CD4-positive, alpha-beta T cell treated with Interferon gamma for 1 hour (primary cell): ENCODE data around the gene DSC1.
"Not testable (repeated sequence)": the region's sequence is repeated elsewhere in the genome, so short reads cannot be mapped to it uniquely, and the experiment has no call there.

Experiments
- DNase-seq: peaks from one replicate; pipeline ENCODE4 v3.0.0-alpha.2; 2020

Gene DSC1

DNA sequence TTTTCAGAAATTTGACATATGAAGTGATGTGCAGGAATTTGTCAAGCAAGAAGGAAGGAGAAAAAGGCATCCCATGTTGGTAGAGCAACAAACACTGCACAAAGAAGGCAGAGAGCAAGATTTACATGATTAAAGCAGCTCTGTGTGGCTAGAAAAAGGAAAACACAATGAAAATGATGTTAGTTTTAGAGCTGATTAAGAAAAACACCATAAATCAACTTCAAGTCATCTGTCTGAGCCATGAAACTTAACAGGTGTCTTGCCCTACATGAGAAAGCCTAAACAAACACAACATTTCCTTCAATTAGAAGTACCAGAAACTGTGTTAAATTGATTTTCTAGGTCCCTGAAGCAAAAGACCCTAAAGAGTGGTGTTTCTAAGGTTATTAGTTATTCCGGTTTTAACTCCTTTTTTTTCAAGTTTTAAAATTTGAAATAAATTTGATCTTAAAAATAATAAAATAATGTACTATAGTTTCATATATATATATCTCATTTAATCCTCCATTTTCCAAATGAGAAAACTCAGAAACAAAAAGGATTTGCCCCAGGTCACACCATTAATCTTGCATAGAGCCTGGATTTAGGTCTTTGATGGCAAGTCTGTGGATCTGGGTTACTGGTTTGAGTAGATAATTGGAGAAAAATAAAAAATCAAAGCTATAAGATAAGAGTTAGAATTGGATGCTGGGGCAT is 8.6 kb upstream of the DSC1 start:
- DNase-seq, result no peak

DNA sequence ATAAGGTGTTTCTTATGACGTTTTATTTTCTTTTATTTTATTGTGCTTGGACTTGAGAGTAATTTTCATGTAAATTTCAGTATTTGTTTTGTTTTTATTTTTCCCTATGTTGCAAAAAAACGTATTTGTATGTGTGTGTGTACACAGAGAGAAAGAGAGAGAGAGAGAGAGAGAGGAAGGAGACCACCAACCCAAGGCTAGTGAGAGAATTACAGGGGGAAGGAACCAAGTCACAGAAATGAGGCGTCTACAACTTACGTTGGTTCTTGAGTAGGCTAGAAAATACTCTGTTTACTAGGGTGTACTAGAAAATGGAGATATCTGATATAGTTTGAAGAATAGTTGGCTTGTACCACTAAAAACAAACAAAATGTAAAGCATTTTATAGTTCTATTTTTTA is 7.7 kb upstream of the DSC1 start:
- DNase-seq, result no peak

DNA sequence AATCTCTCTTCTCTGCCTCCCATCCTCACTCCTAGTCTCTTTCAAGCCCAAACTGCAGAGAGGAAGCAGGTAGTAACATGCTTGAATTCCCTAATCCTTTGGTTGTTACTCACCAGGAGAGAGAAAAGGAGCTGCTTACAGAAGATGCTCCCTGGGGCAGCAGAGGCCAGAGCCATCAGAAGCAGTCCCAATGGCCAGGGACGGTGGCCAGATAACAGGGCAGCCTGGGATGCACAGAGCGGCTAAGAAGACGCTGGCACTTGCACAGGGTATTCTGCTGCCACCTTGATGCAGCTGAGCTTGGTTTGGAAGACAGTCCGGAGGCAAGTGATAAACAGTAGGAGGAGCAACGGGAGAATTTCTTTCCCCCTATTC is 250 bp downstream of the DSC1 start:
- no peak for DNase-seq

DNA sequence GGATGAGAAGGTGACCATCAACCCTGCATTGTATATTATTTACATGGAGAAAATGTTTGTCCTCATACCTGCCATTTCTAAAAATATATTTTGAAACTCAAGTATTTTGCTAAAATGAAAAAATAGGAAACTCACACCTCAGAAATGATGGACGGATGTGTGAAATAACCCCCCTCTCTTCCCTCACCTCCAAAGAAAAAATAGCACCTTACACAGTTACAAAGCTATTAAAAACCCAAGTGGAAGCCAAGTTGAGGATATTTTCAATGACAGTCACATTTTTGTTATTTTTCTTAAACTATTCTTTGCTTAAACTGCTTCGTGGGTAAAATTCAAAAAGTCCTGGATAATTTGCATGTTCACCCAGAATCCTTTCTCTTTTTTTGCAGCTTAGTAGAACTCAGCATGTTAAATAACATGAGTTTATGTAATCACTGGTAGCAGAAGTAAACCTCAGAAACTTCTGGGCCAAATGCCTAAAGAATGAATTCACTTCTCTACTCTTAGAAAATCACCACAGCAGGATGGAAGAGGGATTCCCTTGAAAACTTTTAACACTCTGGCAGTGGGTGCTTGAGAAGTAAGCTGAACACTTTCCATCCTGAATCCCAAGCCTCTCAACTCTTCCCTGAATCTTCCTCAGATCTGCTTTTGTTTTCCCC is 768 bp downstream of the DSC1 start:
- DNase-seq, result no peak

- DNase-seq, result no peak
These were observed 5.6 kb downstream of the DSC1 start for GRCh38 chr18:31156821-31157763.

- DNase-seq, result no peak
These were observed 7.2 kb downstream of the DSC1 start for GRCh38 chr18:31155498-31155897.

GRCh38 chr18:31154181-31154580 is 8.5 kb downstream of the DSC1 start:
- no peak for DNase-seq

- DNase-seq, result no peak
These were observed 13.3 kb downstream of the DSC1 start for GRCh38 chr18:31149351-31149750.

DNA sequence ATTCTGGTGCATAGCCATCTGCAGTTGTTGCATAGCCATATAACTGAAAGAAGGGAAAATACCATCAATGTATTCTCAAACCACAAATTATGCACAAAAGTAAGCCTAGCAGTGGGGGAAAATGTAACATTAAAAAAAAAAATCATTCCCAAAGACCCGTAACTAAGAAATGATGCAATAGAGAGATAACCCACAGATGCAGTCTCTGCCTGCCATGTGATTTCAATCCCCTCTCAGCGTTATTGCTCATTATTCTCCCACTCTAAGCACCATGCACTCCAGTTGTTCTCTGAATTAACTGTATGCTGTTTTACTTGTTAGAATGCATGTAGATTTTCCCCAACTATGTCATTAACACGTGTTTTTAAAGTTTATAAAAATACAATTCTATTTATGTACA is 14.1 kb downstream of the DSC1 start:
- DNase-seq, result no peak

DNA sequence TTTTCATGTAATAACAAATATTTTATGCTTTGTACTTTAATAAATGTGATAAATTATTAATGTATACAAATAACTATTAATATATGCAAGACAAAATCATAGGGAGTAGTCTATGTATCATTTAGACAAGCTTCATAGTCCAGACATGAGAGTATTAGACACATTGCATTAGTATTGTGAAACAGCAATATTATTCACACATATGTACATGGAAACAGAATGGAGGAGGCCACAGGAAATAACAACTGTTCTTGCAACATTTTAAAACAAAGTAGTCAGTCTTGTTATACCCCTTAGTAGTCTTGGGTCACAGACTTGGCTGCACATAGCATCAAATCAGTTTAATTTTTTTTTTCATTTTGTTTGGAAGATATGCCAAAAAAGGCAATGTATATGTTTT is 15.8 kb downstream of the DSC1 start:
- DNase-seq, result no peak

DNA sequence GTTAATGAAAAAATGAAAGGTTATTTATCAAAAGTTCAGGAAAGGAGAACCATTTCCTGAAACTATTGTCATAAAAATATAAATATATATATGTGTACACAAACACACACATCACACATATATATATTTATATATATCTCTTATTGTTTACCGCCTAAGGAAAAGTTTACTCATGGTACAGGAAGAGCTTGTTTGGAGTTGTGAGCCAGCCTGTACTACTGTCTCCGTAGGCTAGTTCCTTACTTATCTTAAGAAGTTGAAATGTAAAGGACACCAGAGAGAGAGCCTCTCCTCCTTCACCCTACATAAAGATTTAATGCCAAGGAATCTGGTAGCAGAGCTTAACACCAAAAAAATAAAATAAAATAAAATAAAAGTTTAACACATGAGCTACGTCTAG is 19.6 kb downstream of the DSC1 start:
- no peak for DNase-seq

GRCh38 chr18:31138709-31139108 is 23.9 kb downstream of the DSC1 start:
- no peak for DNase-seq

DNA sequence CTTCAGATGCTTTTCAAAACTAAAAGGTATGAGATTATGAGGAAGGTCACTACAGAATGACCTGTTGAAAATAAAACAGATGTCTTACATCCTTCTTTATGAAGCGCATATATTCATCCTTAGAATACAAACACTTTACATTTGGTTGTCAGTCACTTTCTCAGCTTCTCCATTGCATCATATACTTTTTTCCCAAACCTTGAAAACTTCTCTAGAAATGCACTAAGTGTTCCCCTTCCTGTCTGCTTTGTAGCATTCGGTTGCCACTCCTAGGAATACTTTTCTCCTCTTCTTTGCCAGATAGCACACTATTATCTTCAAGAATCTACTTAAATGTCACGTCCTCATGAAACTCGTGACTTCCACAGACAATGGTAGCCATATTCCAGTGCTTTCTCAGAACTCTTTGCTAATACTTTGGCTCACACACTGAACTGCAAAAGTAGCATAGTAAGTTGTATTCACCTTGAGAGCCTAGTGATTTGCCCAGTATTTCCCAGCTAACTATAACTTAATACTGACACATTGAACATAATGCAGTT is 27.6 kb downstream of the DSC1 start:
- no peak for DNase-seq

DNA sequence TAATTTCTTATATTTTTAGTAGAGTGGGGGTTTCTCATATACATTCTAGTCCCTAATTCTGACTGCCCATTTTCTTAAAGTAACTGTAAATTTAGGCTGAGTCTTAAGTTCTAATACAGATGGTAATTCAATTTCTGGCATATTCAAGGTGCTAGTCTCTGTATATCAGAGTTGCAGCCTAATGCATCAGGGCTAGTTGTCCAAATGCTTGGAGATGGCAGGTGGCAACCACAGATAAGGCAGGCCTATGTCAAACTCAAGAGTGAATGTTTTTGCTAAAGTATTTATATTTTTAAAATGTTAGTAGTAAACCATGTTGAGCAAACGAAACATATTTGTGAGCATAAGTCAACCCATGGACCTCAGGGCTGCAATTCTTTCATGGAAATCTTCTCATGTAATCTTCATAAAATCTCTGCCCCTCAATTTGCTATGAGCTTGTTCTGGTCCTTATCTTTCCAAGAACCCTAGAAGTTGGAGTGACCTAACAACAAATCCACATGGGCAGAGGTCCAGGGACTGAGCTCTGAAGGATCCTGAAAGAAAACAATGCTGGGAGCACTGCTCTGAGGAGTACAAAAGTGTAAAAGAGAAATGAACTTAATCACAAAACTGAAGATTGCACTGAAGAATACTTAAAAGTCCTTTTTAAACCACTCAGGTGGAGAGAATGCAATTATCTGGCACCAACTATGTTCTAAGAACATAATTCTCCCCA is 33.1 kb downstream of the DSC1 start:
- no peak for DNase-seq

- DNase-seq, result no peak
These were observed 36.8 kb downstream of the DSC1 start for GRCh38 chr18:31125878-31126277.

- DNase-seq, result not testable (repeated sequence)
These were observed 39.5 kb downstream of the DSC1 start for GRCh38 chr18:31123125-31123524.

GRCh38 chr18:31120594-31120993 is 42.1 kb downstream of the DSC1 start:
- DNase-seq, result no peak

DNA sequence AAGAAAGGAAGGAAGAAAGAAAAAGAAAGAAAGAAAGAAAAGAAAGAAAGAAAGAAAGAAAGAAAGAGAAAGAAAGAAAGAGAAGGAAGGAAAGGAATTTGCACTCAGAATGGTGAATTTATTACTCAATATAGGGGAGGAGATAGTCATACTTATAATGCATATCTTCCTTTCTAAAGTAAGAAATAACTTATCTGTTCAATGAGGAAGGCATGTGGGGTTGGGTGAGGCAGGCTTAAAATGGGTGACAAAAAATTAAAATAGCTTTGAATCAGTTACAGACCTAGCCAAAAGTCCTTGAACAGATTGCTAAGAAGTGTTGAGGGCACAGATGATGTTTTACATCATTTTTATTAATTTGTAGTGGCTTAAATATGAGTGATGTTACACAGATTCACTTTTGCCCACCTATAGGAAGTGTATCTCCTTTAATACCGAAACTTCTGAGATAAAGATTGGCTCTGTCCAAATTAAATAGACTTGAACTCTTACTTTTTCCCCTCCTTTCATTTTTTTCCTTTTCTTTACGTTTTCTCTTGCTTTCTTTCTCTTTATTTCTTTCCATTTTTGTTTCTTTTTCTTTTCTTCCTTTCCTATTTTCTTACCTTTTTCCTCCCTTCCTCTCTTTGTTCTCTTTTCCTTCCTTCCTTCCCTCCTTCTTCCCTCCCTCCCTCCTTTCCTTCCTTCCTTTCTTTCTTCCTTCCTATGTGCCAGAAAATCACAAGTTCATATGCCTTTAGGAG is 45.6 kb downstream of the DSC1 start:
- DNase-seq, result no peak

DNA sequence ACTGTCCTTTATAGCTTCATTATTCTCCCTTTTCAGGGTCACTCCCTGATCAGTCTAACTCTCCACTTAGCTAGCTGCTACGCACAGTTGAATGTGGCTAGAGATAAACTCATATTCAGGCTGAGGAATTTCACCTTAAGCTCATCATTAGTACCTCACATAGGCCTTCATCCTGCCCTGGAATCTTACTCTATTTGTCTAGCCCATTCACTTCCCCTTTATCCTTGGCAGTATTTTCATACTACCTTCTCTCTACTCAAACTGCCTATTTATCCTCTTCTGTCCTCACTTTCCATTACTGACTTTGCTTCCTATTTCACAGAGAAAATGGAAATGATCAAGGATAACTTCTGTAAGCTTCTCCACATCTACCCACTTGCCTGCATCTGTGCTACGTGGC is 49.9 kb downstream of the DSC1 start:
- no peak for DNase-seq

DNA sequence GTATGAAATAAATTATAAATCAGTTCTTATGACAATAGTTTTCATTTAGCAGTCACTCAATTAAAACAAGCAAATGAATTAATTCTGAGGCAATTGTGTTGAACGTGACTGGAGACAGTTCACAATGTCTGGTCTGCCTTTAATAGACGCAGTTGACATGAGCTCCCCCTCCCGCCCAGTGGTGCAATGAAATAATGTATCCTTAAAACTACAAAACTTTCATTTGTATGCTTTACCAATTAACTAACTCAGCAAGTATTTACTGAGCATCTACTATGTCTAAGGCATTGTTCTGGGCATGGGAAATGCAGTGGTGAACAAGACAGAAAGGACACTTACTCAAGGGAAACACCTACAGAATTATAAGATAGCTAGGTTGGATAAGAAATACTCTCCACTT is 56.9 kb downstream of the DSC1 start:
- DNase-seq, result no peak

DNA sequence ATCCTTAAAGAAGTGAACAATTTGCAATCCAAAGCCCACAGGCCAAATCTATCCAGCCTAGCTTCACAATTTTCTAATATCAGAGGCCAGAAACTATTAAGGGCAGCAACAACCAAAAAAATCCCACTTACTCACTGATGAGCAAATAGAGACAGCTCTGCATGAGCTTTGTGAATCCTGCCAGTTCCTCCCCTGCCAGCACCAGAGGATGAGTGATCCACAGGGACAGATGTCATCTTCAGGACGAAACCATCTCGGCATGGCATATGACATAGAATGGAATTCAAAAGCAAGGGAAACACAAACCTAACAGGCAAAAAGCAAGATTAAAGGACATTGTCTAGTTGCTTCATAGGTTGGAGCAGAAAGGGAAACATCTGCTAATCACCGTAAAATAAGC is 58.2 kb downstream of the DSC1 start:
- DNase-seq, result no peak

- DNase-seq, result no peak
These were observed 59.2 kb downstream of the DSC1 start for GRCh38 chr18:31103423-31103822.
